Measurements from ENCODE around the gene PSPH. TPM values are rescaled to one million over a fixed set of nuclear protein-coding genes. Genes with fewer than 3 reads are reported as not detected.

The PSPH gene
- total RNA-seq, 1 donor: 125 TPM

DNA sequence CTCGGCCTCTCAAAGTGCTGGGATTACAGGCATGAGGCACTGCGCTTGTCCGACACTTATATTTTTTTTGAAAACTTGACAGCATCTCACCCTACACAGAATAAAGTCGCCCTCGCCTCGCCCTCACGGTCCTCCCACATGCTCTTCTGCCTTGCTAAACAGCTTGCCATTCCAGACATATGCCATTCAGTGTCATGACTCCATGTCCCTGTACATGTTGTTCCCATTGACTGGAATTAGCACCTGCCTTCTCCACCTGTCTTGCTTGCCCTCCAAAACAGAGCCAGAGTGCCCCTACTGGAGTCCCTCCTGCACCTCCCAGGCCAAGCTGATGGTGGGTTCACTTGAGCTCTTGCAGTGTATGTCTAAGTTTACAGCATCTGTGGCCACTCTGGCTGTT is 80.7 kb downstream of the PSPH start:
- TF ChIP-seq, protein P1, sequence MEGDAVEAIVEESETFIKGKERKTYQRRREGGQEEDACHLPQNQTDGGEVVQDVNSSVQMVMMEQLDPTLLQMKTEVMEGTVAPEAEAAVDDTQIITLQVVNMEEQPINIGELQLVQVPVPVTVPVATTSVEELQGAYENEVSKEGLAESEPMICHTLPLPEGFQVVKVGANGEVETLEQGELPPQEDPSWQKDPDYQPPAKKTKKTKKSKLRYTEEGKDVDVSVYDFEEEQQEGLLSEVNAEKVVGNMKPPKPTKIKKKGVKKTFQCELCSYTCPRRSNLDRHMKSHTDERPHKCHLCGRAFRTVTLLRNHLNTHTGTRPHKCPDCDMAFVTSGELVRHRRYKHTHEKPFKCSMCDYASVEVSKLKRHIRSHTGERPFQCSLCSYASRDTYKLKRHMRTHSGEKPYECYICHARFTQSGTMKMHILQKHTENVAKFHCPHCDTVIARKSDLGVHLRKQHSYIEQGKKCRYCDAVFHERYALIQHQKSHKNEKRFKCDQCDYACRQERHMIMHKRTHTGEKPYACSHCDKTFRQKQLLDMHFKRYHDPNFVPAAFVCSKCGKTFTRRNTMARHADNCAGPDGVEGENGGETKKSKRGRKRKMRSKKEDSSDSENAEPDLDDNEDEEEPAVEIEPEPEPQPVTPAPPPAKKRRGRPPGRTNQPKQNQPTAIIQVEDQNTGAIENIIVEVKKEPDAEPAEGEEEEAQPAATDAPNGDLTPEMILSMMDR (IDR thresholded peaks at IDR 0.05; ENCODE audit: insufficient read depth, low read depth, low read length): no peak
- H3K4me3 ChIP-seq (ENCODE audit: low read depth, low read length): no peak overlapping the region
- DNase-seq (ENCODE audit: low read depth): no peak

- TF ChIP-seq, protein P1 (IDR thresholded peaks at IDR 0.05; ENCODE audit: insufficient read depth, low read depth, low read length): no peak
- no peak for DNase-seq (ENCODE audit: low read depth)
- no peak overlapping the region for H3K4me3 ChIP-seq (ENCODE audit: low read depth, low read length)
Measured at GRCh38 chr7:55969391-55969790, 81.9 kb downstream of the PSPH start.

DNA sequence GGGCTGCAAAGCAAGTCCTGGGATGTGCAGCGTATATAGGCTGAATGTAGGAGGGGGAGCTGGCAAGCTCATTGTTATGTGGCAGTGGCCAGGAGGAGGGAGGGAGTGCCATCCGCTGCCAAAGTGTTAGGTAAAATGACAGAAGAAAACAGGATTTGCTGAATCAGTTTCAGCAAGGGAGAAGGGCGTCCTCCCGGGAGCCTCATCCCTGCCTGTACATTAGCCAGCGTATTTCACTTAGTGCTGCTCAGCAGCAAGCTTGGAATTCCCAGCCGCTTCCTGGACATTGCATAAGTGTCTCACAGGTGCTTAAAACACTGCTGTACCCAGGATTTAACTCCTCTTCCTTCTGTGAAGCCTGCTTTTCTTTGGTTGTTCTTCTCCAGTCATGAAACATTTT is 84.4 kb downstream of the PSPH start:
- TF ChIP-seq, protein P1 (IDR thresholded peaks at IDR 0.05; ENCODE audit: insufficient read depth, low read depth, low read length): no peak
- DNase-seq (ENCODE audit: low read depth): no peak
- no peak overlapping the region for H3K4me3 ChIP-seq (ENCODE audit: low read depth, low read length)

DNA sequence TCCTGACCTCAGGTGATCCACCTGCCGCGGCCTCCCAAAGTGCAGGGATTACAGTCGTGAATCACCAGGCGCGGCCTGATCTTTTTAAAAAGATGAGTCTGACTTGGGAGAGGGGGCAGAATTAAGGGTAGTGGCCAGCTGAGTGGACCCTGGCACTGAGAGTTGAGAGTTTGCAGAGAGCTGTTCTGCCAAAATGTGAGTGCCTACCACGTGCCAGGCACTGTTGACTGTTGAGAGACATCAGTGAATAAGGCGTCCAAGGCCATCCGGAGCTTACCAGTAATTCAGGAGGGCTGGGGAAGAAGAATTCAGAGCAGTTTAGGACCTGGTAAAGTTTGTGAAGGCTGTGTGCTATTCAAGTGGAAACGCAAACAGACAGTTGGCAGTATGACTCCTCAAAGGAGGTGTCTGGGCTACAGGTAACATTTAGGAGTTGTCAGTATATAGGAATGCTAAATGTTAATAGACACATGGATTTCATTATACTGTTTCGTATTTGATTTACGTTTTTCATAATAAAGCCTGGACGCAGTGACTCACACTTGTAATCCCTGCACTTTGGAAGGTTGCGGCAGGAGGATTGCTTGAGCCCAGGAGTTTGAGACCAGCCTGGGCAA is 85.3 kb downstream of the PSPH start:
- TF ChIP-seq, protein P1 (IDR thresholded peaks at IDR 0.05; ENCODE audit: insufficient read depth, low read depth, low read length): no peak
- peak; percentile 68 for DNase-seq (ENCODE audit: low read depth)
- peak overlapping the region; percentile 15 for H3K4me3 ChIP-seq (ENCODE audit: low read depth, low read length)

DNA sequence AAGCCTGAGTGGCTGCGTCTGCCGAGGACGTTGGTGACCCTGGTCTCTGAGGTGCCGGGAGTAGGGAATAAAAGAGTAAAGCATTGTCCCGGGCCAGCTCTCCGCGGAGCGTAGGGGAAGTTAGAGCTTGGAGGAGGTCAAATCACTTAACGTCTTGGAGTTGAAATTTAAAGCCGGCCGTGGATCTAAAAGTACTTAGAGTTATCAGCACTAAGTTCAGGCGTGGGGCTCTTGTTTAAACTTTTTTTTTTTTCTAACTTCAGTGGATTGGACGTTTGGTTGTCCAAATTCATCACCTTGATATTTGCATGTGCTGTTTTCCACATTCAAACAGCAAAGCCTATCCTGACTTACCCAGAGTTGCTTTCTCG is 86.2 kb downstream of the PSPH start:
- peak; percentile 56 for DNase-seq (ENCODE audit: low read depth)
- TF ChIP-seq, protein P1 (IDR thresholded peaks at IDR 0.05; ENCODE audit: insufficient read depth, low read depth, low read length): no peak
- H3K4me3 ChIP-seq (ENCODE audit: low read depth, low read length): peak overlapping the region; percentile 62

GRCh38 chr7:55964261-55965099 is 86.8 kb downstream of the PSPH start, which contains the start of gene NIPSNAP2:
Gene NIPSNAP2 (plus strand): TSS chr7:55964585. CDS start chr7:55964610, 25 bp downstream.
- TF ChIP-seq, protein P1 (IDR thresholded peaks at IDR 0.05; ENCODE audit: insufficient read depth, low read depth, low read length): peak; percentile 33
- H3K4me3 ChIP-seq (ENCODE audit: low read depth, low read length): peak within 1 kb of the TSS; percentile 62
- peak; percentile 59 for DNase-seq (ENCODE audit: low read depth)

Measured in fibroblast of villous mesenchyme (primary cell).